SHP77 treated with DMSO at 0.1 percent for 48 hours (cell line): ENCODE results near the gene MAJIN.
"Not testable (repeated sequence)": the region's sequence is repeated elsewhere in the genome, so short reads cannot be mapped to it uniquely, and the experiment has no call there.

Experiments used
- DNase-seq: peaks from one replicate; lab custom pipeline; 2025; lab: John Stamatoyannopoulos, UW

The MAJIN gene

GRCh38 chr11:64971421-64972233, at the start of gene MAJIN:
Gene MAJIN, minus strand, starts transcription at chr11:64972108. Its CDS starts 12,703 bp downstream, at chr11:64959405.
- DNase-seq, result no peak

GRCh38 chr11:65021509-65021908, 49.6 kb upstream of the MAJIN start:
- no peak for DNase-seq

- DNase-seq, result no peak
Measured at GRCh38 chr11:65021003-65021402, 49.1 kb upstream of the MAJIN start.

- DNase-seq, result no peak
Measured at GRCh38 chr11:65019824-65020223, 47.9 kb upstream of the MAJIN start.

GRCh38 chr11:65017937-65018336, 46.0 kb upstream of the MAJIN start:
- no peak for DNase-seq

GRCh38 chr11:65016705-65017104, 44.8 kb upstream of the MAJIN start:
- no peak for DNase-seq

GRCh38 chr11:65014726-65015227, 42.9 kb upstream of the MAJIN start:
- DNase-seq, result peak; percentile 1

GRCh38 chr11:65013888-65014725, 42.2 kb upstream of the MAJIN start, which contains the start of gene ARL2:
Gene ARL2, plus strand, starts transcription at chr11:65014160. Its CDS starts 48 bp downstream, at chr11:65014208.
- peak; percentile 80 for DNase-seq

GRCh38 chr11:65013130-65013887, 41.4 kb upstream of the MAJIN start:
- DNase-seq, result peak; percentile 21

- no peak for DNase-seq
Measured at GRCh38 chr11:65008873-65009272, 37.0 kb upstream of the MAJIN start.

- no peak for DNase-seq
Measured at GRCh38 chr11:65008016-65008415, 36.1 kb upstream of the MAJIN start.

- DNase-seq, result not testable (repeated sequence)
Measured at GRCh38 chr11:65003968-65004367, 32.1 kb upstream of the MAJIN start.

- no peak for DNase-seq
Measured at GRCh38 chr11:65003282-65003681, 31.4 kb upstream of the MAJIN start.

GRCh38 chr11:65002706-65003105, 30.8 kb upstream of the MAJIN start:
- DNase-seq, result no peak

- no peak for DNase-seq
Measured at GRCh38 chr11:64999478-64999877, 27.6 kb upstream of the MAJIN start.

GRCh38 chr11:64998690-64999431, 27.0 kb upstream of the MAJIN start:
- no peak for DNase-seq

- DNase-seq, result no peak
Measured at GRCh38 chr11:64998141-64998540, 26.2 kb upstream of the MAJIN start.

- peak; percentile 75 for DNase-seq
Measured at GRCh38 chr11:64996710-64997380, 24.9 kb upstream of the MAJIN start, which contains the start of gene BATF2. Gene BATF2, minus strand, starts transcription at chr11:64996971. Its CDS starts 57 bp downstream, at chr11:64996914.

- DNase-seq, result no peak
Measured at GRCh38 chr11:64996327-64996709, 24.4 kb upstream of the MAJIN start.

- DNase-seq, result no peak
Measured at GRCh38 chr11:64994318-64994717, 22.4 kb upstream of the MAJIN start.
